ENCODE data around the gene MRPS9. TPM values are rescaled to one million over a fixed set of nuclear protein-coding genes. Genes with fewer than 3 reads are reported as not detected.

MRPS9 gene
- polyA plus RNA-seq, 1 experiment: 36.1 TPM

GRCh38 chr2:105082107-105082506 is 44.2 kb downstream of the MRPS9 start:
- POLR2A ChIA-PET: no interaction called here
- CTCF ChIA-PET: no interaction called here
- TF ChIP-seq, protein P1, sequence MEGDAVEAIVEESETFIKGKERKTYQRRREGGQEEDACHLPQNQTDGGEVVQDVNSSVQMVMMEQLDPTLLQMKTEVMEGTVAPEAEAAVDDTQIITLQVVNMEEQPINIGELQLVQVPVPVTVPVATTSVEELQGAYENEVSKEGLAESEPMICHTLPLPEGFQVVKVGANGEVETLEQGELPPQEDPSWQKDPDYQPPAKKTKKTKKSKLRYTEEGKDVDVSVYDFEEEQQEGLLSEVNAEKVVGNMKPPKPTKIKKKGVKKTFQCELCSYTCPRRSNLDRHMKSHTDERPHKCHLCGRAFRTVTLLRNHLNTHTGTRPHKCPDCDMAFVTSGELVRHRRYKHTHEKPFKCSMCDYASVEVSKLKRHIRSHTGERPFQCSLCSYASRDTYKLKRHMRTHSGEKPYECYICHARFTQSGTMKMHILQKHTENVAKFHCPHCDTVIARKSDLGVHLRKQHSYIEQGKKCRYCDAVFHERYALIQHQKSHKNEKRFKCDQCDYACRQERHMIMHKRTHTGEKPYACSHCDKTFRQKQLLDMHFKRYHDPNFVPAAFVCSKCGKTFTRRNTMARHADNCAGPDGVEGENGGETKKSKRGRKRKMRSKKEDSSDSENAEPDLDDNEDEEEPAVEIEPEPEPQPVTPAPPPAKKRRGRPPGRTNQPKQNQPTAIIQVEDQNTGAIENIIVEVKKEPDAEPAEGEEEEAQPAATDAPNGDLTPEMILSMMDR (IDR thresholded peaks at IDR 0.05; ENCODE audit: low read depth, low read length): no peak
- H3K9me3 ChIP-seq (ENCODE audit: control insufficient read depth, insufficient read depth, low read length): no peaks in the 10 kb centered on the region
- H3K27me3 ChIP-seq (ENCODE audit: control insufficient read depth, insufficient read depth, low read length): no peaks in the 10 kb centered on the region
- no peak for DNase-seq (ENCODE audit: low read depth, low spot score)
- no peak overlapping the region for H3K27ac ChIP-seq (ENCODE audit: low read depth, low read length)
- H3K4me3 ChIP-seq (ENCODE audit: low read depth, low read length): no peak overlapping the region

DNA sequence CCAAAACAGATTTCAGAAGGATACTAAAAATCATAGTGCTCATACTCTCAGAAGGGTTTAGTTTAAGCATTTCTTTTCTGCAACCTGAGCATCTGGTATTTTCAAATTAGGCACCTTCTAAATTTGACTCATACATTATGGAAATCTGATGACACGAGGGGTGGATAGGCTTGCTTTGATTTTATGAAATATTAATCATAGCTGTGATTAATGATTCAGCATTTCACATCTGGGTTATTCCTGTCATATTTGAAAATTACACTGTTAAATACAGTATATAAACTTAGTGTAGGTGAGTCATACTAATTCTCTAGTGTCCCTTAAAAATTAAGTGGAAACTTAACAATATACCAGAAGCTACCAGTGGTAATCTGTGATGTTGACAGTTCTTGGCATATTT is 47.7 kb downstream of the MRPS9 start:
- H3K9me3 ChIP-seq (ENCODE audit: control insufficient read depth, insufficient read depth, low read length): no peaks in the 10 kb centered on the region
- DNase-seq (ENCODE audit: low read depth, low spot score): no peak
- POLR2A ChIA-PET: no interaction called here
- CTCF ChIA-PET: interaction anchor here (0.9 kb wide), 1 partner anchor 29 kb away, joined by 3 read pairs; no protein-coding TSS in a partner anchor
- no peak overlapping the region for H3K4me3 ChIP-seq (ENCODE audit: low read depth, low read length)
- H3K27me3 ChIP-seq (ENCODE audit: control insufficient read depth, insufficient read depth, low read length): no peaks in the 10 kb centered on the region
- H3K27ac ChIP-seq (ENCODE audit: low read depth, low read length): no peak overlapping the region
- TF ChIP-seq, protein P1 (IDR thresholded peaks at IDR 0.05; ENCODE audit: low read depth, low read length): no peak

- CTCF ChIA-PET: no interaction called here
- H3K27ac ChIP-seq (ENCODE audit: low read depth, low read length): no peak overlapping the region
- no peak overlapping the region for H3K4me3 ChIP-seq (ENCODE audit: low read depth, low read length)
- H3K27me3 ChIP-seq (ENCODE audit: control insufficient read depth, insufficient read depth, low read length): no peaks in the 10 kb centered on the region
- TF ChIP-seq, protein P1 (IDR thresholded peaks at IDR 0.05; ENCODE audit: low read depth, low read length): no peak
- POLR2A ChIA-PET: no interaction called here
- H3K9me3 ChIP-seq (ENCODE audit: control insufficient read depth, insufficient read depth, low read length): no peaks in the 10 kb centered on the region
- no peak for DNase-seq (ENCODE audit: low read depth, low spot score)
These were observed 49.4 kb downstream of the MRPS9 start for GRCh38 chr2:105087273-105087672.

DNA sequence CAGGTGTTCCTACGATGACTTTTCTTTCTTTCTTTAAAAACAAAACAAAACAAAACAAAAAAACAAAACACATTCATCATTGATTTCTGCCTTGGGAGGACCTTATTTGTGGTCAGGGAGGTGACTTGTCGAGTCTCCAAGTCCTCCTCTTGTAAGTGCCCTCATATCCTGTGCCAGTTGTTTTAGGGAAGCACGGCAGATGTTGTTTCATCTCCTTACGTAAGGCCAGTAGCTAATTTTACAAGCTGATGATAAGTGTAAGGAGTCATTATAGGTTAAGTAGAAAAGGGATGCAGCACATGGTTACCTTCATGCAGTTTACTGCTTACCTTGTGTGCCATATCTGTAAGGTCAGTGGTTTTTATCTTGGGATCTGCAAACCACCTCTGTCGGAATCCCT is 52.2 kb downstream of the MRPS9 start:
- no peak overlapping the region for H3K27ac ChIP-seq (ENCODE audit: low read depth, low read length)
- H3K27me3 ChIP-seq (ENCODE audit: control insufficient read depth, insufficient read depth, low read length): no peaks in the 10 kb centered on the region
- TF ChIP-seq, protein P1 (IDR thresholded peaks at IDR 0.05; ENCODE audit: low read depth, low read length): no peak
- ChIA-PET POLR2A (no interaction called here), CTCF (no interaction called here)
- H3K4me3 ChIP-seq (ENCODE audit: low read depth, low read length): no peak overlapping the region
- no peak for DNase-seq (ENCODE audit: low read depth, low spot score)
- H3K9me3 ChIP-seq (ENCODE audit: control insufficient read depth, insufficient read depth, low read length): no peaks in the 10 kb centered on the region

- H3K27me3 ChIP-seq (ENCODE audit: control insufficient read depth, insufficient read depth, low read length): no peaks in the 10 kb centered on the region
- H3K4me3 ChIP-seq (ENCODE audit: low read depth, low read length): no peak overlapping the region
- no peak overlapping the region for H3K27ac ChIP-seq (ENCODE audit: low read depth, low read length)
- no peaks in the 10 kb centered on the region for H3K9me3 ChIP-seq (ENCODE audit: control insufficient read depth, insufficient read depth, low read length)
- POLR2A ChIA-PET: no interaction called here
- TF ChIP-seq, protein P1 (IDR thresholded peaks at IDR 0.05; ENCODE audit: low read depth, low read length): no peak
- no peak for DNase-seq (ENCODE audit: low read depth, low spot score)
- CTCF ChIA-PET: interaction anchor here (3.7 kb wide), 1 partner anchor 22 kb away, joined by 16 read pairs; no protein-coding TSS in a partner anchor
These were observed 54.9 kb downstream of the MRPS9 start for GRCh38 chr2:105092797-105093196.
